Measurements from ENCODE around the gene FHIT. TPM values are rescaled to one million over a fixed set of nuclear protein-coding genes. Genes with fewer than 3 reads are reported as not detected.
"Not testable (repeated sequence)": the region's sequence is repeated elsewhere in the genome, so short reads cannot be mapped to it uniquely, and the experiment has no call there.

The FHIT gene
- total RNA-seq, 1 experiment from 2014 or later = 3.9 TPM

DNA sequence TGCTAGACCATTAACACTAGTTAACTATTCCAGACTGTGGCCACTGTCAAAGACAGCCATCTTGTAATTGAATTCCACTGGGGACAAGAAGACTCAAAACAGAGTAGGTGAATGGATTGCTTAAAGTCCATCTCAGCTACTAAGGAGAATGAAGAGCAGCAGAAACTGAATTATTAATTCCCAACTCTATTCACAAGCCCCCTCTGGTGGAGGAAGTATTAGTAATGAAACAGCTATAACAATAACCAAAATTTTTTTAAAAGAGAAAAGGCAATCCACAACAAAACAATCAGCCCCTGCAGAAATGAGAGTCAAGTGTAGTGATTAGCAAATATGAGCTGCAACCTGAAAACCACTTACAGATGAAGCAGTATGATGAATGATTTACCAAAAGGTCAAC lies 302.8 kb downstream of the FHIT start:
- peak; percentile 25 for DNase-seq (ENCODE audit: low read depth, low spot score)
- in situ Hi-C loops (cut with HindIII; ENCODE audit: low pct_unique_long_range_greater_than_20kb, low sequenced_read_pairs) = no loop called here

DNA sequence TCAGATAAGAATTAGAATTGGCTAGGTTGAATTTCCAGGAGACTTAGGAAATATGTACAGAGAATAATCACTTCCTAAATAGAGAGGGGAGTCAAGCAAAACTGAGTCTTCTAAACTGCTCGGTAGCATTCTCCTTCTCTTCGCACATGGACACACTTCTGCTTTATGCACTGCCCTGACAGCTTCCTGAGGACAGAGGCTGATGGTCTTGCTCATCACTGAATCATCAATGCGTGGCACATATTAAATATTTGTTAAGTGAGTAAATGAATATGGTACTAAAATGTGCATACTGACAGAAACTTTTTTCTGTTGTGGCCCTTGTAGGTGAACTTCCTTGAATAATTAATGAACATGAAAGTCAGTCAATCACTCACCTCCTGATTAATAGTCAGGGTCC lies 315.5 kb downstream of the FHIT start:
- in situ Hi-C loops (cut with HindIII; ENCODE audit: low pct_unique_long_range_greater_than_20kb, low sequenced_read_pairs) = no loop called here
- DNase-seq (ENCODE audit: low read depth, low spot score) = no peak

DNA sequence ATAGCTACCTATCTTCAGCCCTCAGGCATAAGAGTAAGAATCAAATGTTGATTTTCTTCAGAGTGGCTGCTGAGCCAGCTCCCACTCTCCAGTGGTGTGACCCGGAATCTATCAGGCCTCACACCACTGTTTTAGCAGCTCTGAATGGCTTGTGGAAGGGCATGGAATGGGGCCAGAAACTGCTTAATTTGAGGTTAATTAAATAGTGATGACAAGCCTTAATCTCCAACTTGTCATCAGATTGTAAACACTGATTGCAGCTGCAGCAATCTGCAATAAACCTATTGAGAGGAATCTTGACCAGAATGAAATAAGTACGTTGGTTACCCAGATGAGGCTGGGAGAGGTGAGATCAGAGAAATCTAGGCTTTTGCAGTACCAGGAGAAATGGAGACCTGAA lies 317.4 kb downstream of the FHIT start:
- in situ Hi-C loops (cut with HindIII; ENCODE audit: low pct_unique_long_range_greater_than_20kb, low sequenced_read_pairs) = no loop called here
- no peak for DNase-seq (ENCODE audit: low read depth, low spot score)

- in situ Hi-C loops (cut with HindIII; ENCODE audit: low pct_unique_long_range_greater_than_20kb, low sequenced_read_pairs) = no loop called here
- DNase-seq (ENCODE audit: low read depth, low spot score) = no peak
Observed at GRCh38 chr3:60932643-60933042, 318.6 kb downstream of the FHIT start.

DNA sequence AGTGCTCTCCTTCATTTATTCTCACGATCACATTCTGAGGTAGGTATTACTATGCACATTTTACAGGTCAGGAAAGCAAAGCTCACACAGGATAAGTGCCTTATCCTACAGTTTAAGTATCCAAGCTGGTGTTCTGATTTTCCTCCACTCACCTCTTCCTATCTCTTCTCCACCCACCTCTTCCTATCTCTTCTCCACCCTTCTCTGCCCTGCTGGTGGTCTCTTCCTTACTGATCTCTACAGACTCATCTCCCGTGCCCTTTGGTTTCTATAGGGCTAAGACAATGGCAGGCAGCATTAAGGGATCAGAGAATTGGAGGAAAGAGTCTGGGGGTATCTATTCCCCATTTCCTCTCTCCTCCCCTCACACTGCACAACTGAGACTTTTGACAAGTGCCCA lies 319.1 kb downstream of the FHIT start:
- no peak for DNase-seq (ENCODE audit: low read depth, low spot score)
- in situ Hi-C loops (cut with HindIII; ENCODE audit: low pct_unique_long_range_greater_than_20kb, low sequenced_read_pairs) = no loop called here

- in situ Hi-C loops (cut with HindIII; ENCODE audit: low pct_unique_long_range_greater_than_20kb, low sequenced_read_pairs) = no loop called here
- DNase-seq (ENCODE audit: low read depth, low spot score) = no peak
Observed at GRCh38 chr3:60931452-60931851, 319.8 kb downstream of the FHIT start.

GRCh38 chr3:60920519-60920918 lies 330.7 kb downstream of the FHIT start:
- in situ Hi-C loops (cut with HindIII; ENCODE audit: low pct_unique_long_range_greater_than_20kb, low sequenced_read_pairs) = no loop called here
- DNase-seq (ENCODE audit: low read depth, low spot score) = no peak

DNA sequence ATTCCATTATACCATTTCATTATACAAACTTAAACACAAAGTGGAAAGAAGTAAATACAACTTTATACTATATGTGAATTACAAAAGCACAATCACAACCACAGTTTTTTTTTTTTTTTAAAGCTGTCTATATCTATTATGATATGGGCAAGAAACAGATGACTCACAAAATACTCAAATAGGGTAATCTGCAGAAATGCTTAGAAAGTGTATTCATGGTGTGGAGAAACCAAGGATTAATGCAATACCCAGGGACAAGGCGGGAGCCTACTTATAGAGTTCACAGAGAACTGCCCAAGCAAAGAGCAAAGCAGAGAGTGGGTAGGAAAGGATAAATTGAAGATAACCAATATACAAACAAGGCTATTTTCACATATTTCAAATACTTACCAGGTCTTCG lies 332.0 kb downstream of the FHIT start:
- in situ Hi-C loops (cut with HindIII; ENCODE audit: low pct_unique_long_range_greater_than_20kb, low sequenced_read_pairs) = no loop called here
- DNase-seq (ENCODE audit: low read depth, low spot score) = no peak

GRCh38 chr3:60917141-60917540 lies 334.1 kb downstream of the FHIT start:
- in situ Hi-C loops (cut with HindIII; ENCODE audit: low pct_unique_long_range_greater_than_20kb, low sequenced_read_pairs) = no loop called here
- no peak for DNase-seq (ENCODE audit: low read depth, low spot score)

DNA sequence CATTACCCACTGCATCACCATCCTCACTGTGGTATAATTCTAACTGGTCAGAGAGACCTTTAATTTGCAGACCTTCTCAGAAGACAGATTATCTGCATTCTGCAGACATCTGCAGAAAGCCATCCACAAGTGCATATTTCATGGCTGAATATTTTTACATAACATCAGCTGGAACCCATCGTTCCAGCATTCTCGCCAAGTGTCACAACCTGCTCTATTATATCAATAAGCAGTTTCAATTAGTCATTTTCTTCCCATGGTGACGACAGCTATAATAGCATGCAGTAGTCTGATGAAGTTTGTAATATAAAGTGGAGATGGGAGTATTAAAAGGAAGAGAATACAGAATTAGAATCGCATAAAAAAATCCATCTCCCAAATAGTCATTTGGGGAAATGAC lies 334.7 kb downstream of the FHIT start:
- no peak for DNase-seq (ENCODE audit: low read depth, low spot score)
- in situ Hi-C loops (cut with HindIII; ENCODE audit: low pct_unique_long_range_greater_than_20kb, low sequenced_read_pairs) = no loop called here

- no peak for DNase-seq (ENCODE audit: low read depth, low spot score)
- in situ Hi-C loops (cut with HindIII; ENCODE audit: low pct_unique_long_range_greater_than_20kb, low sequenced_read_pairs) = no loop called here
Observed at GRCh38 chr3:60913474-60913873, 337.8 kb downstream of the FHIT start.

GRCh38 chr3:60912876-60913275 lies 338.4 kb downstream of the FHIT start:
- DNase-seq (ENCODE audit: low read depth, low spot score) = no peak
- in situ Hi-C loops (cut with HindIII; ENCODE audit: low pct_unique_long_range_greater_than_20kb, low sequenced_read_pairs) = no loop called here

DNA sequence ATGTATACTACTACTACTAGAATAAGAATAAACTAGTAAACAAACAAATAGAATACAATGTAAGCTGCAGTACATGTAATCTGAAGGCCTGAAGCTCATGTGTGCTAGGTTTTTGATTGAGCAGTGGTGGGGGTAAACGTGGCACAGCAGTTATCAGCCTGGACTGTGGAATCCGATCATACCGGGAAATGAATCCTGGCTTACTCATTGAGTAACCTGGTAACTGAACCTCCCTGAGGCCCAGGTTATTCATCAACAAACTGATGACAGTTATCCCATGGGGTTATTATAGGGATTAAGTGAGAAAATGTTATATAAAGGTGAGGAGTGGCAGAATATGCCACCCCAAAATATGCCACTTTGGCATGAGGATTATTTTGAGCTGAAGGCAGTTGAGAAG lies 339.1 kb downstream of the FHIT start:
- no peak for DNase-seq (ENCODE audit: low read depth, low spot score)
- in situ Hi-C loops (cut with HindIII; ENCODE audit: low pct_unique_long_range_greater_than_20kb, low sequenced_read_pairs) = no loop called here

GRCh38 chr3:60909526-60909925 lies 341.7 kb downstream of the FHIT start:
- in situ Hi-C loops (cut with HindIII; ENCODE audit: low pct_unique_long_range_greater_than_20kb, low sequenced_read_pairs) = no loop called here
- no peak for DNase-seq (ENCODE audit: low read depth, low spot score)

GRCh38 chr3:60906283-60906682 lies 345.0 kb downstream of the FHIT start:
- in situ Hi-C loops (cut with HindIII; ENCODE audit: low pct_unique_long_range_greater_than_20kb, low sequenced_read_pairs) = no loop called here
- no peak for DNase-seq (ENCODE audit: low read depth, low spot score)

GRCh38 chr3:60898321-60898720 lies 352.9 kb downstream of the FHIT start:
- in situ Hi-C loops (cut with HindIII; ENCODE audit: low pct_unique_long_range_greater_than_20kb, low sequenced_read_pairs) = no loop called here
- DNase-seq (ENCODE audit: low read depth, low spot score) = no peak

DNA sequence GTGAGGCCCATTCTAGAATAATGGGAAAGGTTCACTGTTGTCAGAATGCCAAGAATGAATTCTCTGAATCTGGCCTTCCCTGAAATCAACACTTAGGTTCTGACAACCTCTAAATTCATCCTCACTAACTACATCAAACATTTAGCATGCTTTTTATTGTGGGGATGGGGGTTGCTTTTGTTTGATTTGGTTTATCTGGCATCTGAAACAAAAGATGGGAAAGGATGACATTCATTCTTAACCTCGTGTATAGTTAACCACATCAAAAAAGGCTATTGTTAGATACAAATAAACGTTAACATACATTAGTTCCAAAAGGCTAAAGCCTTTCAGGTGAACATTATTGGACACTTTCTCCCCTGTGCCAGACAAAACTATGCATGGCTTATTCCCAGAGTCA lies 357.3 kb downstream of the FHIT start:
- in situ Hi-C loops (cut with HindIII; ENCODE audit: low pct_unique_long_range_greater_than_20kb, low sequenced_read_pairs) = no loop called here
- no peak for DNase-seq (ENCODE audit: low read depth, low spot score)

DNA sequence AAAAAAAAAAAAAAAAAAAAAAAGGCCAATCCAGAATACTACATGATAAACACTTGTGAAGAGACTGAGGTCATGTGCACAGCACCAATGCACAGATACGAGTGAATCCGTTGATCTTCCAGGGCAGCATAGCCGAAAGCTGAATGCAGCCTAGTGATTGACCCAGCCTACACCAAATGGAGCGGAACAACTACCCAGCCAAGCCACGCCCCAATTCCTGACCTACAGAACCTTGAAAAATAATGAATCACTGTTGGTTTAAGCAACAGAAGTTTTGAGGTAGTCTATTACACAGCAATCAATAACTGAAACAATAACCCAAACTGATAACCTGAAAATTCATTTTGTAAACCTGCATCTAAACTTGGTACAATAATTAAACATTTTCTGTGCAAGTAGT lies 361.0 kb downstream of the FHIT start:
- in situ Hi-C loops (cut with HindIII; ENCODE audit: low pct_unique_long_range_greater_than_20kb, low sequenced_read_pairs) = no loop called here
- DNase-seq (ENCODE audit: low read depth, low spot score) = no peak

- in situ Hi-C loops (cut with HindIII; ENCODE audit: low pct_unique_long_range_greater_than_20kb, low sequenced_read_pairs); DNase-seq (ENCODE audit: low read depth, low spot score): not testable (repeated sequence)
Observed at GRCh38 chr3:60888952-60889351, 362.3 kb downstream of the FHIT start.

GRCh38 chr3:60887574-60887973 lies 363.7 kb downstream of the FHIT start:
- no peak for DNase-seq (ENCODE audit: low read depth, low spot score)
- in situ Hi-C loops (cut with HindIII; ENCODE audit: low pct_unique_long_range_greater_than_20kb, low sequenced_read_pairs) = no loop called here
